HG03565 (cell line): ENCODE results near the gene LDLRAP1.

Experiments
- ATAC-seq: cut with Tn5 transposase; IDR thresholded peaks from one replicate; pipeline ENCODE4 v1.9.1; 2021; ENCODE audit warnings: mild to moderate bottlenecking, moderate library complexity; ENCODE audit not compliant: unreplicated experiment

The LDLRAP1 gene

GRCh38 chr1:25541889-25542658, 1.3 kb upstream of the LDLRAP1 start:
- no peak for ATAC-seq

DNA sequence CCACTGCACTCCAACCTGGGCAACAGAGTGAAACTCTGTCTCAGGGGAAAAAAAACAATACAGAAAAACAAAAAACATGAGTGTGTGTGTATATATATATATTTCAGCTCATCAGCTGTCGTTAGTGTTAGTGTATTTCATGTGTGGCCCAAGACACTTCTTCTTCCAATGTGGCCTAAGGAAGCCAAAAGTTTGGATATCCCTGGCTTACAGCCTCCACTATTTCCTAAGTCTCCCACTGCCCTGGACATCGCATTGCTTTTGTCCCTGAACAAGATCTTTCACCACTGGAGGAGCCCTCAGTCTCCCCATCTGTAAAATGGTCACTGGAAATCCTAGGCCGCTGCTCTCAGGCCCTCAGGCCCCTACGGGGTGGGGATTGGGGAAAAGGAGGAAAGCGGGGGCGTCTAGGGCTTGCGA, 391 bp upstream of the LDLRAP1 start:
- no peak for ATAC-seq

DNA sequence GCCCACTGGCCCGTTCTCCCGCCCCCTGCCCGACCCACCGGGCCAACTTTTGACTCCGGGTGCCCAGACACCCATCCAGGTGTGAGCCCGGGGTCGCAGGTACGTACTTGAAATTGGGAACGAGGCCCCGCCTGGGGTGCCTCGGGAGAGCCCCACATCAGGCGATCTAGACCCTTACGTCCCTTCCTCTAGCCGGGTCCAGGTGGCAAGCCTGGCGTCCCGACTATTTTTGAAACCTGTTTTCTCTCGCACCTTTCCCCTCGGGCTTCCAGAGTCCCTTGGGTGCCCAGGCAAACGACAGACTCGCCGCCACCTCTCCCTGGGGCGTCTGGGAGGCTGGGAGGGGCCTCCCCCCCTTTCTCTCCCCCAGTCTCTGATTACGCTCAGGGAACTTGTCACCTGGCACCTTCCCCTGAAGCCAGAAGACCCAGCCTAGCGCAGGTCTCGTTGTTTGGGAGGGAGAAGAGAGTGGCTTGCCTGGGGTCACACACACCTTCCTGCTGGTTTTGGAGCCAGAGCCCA, 898 bp downstream of the LDLRAP1 start:
- no peak for ATAC-seq

GRCh38 chr1:25544819-25545218, 1.4 kb downstream of the LDLRAP1 start:
- ATAC-seq = no peak

GRCh38 chr1:25545767-25546166, 2.4 kb downstream of the LDLRAP1 start:
- ATAC-seq = no peak

DNA sequence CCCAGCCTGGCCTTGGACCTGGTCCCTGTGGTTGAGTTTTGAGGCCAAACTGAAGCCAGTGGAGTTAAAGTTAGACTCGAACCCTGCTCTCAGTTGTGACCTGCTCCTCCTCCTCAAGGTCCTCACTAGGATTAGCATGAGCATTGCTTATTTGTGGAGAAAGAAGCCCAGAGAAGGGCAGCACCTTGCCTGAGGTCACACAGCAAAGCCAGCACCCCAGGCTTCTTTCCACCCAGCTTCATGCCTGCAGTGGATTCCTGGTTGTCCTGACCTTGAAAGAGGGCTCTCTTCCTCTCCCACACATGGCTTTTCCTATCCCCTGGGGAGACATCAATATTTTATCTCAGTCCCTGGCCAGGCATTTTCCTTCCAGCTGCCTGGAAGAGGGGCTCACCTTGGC, 2.8 kb downstream of the LDLRAP1 start:
- no peak for ATAC-seq

DNA sequence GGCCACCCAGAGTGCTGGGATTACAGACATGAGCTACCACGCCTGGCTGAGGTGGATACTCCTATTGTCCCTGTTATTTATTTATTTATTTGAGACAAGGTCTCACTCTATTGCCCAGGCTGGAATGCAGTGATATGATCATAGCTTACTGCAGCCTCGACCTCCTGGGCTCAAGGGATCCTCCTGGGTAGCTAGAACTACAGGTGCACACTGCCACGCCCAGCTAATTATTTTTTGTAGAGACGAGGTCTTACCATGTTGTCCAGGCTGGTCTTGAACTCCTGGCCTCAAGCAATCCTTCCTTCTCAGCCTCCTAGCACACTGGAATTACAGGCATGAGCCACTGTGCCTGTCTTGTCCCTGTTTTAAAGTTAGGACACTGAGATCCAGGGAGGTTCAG, 5.2 kb downstream of the LDLRAP1 start:
- no peak for ATAC-seq

DNA sequence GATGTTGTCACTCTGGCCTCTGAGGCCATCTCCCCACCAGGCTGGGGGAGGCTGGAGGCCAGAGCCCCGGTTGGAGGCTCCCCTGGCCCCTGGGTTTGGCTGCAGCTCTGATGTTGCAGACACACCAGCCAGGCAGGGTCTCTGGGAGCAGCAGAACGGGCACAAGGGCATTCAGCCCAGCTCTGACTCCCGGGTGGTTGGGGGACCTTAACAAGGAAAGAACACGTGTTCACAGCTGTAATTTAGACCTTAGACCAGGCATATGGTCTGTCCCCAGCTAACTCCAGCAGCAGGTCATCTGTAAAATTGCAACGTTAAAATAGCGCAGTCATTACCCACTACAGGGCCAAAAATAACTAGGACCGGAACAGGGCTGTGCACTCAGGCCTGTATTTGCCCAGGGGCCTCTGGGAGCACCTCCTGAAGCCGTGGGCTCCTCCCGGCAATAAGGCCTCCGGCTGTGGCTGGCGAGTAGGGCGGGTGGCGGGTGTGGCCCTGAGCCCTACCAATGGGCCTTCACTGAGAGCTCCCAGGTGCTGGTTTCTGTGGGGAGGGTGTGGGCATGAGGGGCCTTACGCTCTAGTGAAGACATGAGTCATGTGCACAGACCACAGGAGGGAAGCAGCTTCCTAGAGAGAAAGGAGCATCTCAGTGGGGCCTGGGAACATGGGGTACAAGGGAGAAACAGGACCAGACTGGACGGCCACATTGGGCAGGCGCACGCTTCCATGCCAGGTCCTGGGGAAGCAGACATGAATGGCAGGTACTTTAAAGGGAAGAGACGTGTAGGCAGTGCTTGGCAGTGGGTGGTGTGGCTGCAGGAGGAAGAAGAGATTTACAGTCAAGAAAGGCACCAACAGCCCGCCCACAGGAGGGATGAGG, 6.1 kb downstream of the LDLRAP1 start:
- ATAC-seq = peak; percentile 79

GRCh38 chr1:25550155-25550506, 6.7 kb downstream of the LDLRAP1 start:
- ATAC-seq = no peak

DNA sequence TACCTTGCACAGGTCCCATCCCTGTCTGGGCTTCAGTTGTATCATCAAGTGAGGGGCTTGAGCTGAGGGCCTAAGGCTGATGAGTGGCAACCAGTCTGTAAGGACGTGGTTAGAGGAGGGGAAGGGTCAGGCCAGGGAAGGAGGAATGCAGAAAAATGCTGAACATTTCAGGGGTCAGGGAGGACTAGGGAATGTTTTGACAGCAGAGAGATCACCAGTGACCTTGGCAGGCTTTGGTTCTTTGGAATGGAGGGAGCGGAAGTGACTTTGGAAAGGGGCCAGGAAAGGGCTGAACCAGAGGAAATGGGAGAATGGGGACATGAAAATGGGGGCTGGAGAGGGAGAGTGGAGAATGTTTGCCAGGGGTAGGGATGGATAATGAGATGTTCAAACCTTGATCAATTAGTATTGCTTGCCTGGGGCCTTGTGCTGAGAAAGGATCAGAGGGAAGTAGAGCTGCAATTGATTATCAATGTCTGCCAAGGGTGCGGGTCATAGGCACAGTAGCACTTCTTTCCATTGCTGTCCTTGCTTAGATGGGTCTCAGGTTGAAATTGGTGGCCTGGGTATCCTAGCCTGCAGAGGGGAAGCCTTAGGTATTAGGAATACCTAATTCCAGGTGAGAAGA, 7.4 kb downstream of the LDLRAP1 start:
- ATAC-seq = no peak

DNA sequence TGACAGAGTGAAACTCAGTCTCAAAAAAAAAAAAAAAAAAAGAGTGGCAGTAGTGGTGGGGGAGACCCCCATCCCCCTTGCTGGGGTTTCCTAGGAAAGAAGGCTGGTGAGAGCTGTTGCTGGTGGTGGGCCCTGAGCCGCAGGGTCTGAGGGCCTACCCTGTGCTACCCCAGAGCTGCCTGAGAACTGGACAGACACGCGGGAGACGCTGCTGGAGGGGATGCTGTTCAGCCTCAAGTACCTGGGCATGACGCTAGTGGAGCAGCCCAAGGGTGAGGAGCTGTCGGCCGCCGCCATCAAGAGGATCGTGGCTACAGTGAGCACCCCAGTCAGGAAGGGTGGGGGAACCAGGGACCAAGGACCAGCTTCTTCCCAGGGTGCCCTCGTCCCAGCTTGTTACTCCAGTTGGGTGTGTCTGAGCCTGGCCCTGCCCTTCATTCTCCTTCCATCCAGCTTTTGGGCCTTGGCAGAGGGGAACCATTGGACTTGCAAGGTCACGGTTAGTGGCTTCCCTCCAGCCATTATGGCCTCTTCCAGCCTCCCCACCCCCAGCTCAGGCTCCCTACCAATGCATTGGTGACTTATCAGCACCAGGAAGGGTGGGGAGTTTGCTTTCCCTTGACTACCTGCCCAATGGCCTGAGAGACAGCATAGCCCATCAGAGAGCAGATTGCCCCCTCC, 10.5 kb downstream of the LDLRAP1 start:
- ATAC-seq = no peak

GRCh38 chr1:25554430-25554780, 11.0 kb downstream of the LDLRAP1 start:
- ATAC-seq = no peak

DNA sequence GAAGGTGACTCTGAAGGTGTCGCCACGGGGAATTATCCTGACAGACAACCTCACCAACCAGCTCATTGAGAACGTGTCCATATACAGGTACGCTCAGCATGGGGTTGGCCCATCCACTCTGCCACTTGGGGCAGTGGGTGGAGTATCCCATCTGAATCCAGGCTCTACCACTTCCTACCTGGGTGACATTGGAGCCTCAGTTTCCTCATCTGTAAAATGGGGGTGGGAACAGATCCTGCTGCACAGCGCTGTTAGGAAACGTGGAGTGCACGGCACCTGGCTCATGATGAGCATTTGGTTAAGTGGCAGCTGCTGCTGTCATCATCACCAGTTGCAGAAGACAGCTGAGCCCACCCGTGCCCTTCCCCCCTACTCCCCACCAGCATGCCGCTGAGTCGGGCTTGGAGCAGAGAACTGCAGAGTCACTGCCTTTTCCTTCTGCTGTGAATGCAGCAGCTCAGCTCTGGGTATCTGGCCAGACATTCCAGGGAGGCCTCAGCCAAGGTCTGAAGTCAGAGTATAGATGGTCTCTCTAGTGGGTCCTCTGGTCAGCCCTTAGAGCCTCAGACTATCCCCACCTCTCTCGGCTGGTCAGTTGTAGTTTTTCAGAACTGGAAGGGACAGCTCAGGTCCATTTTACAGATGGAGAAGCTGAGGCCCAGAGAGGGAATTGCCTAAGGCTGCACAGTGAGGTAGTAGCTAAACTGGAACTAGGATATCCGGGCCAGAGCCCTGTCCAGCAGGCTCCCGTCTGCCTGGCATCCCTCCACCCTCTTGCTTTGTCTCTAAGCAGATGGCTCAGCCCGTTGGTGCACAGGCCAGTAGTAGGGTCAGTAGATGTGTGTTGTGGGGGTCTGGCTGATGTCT, 11.7 kb downstream of the LDLRAP1 start:
- no peak for ATAC-seq

GRCh38 chr1:25555753-25556092, 12.3 kb downstream of the LDLRAP1 start:
- ATAC-seq = no peak

GRCh38 chr1:25556132-25556670, 12.8 kb downstream of the LDLRAP1 start:
- ATAC-seq = no peak

GRCh38 chr1:25556791-25557476, 13.5 kb downstream of the LDLRAP1 start:
- ATAC-seq = no peak

- ATAC-seq = no peak
Measured at GRCh38 chr1:25557543-25557942, 14.1 kb downstream of the LDLRAP1 start.

DNA sequence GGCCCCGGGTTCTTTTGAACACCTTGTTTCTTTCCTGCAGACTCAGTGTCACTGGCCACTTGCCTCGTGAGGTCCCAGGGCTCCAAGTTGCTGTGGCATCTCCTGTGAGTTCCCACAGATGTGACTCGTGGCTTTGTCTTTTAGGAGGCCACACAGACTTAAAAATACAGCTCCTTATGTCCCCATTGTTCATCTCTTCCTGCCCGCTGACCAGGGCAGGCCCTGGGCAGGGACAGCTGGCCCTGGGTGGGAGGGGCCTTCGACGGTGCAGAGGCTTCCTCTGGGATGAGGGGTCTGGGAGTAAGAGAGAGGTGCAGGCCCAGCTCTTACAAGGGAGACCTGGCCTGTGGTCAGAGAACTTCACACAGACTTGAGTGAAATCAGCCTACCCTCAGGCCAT, 15.6 kb downstream of the LDLRAP1 start:
- no peak for ATAC-seq

DNA sequence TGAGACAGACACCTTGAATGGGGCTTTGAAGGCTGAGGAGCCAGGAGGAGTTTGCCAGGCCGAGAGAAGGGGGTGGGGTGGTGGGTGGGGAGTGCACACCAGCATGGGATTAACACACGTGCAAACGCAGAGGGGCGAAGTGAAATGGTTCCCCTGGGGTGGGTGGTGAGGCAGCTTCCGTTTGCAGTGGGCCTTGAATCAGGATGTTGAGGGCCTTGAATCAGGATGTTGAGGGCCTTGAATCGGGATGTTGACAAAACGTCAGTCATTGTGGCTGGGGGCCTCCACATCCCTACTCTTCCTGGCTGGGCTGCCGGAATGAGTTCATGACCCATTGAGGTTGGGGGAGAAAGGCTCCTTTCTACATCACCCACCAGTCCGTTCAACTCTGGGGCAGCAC, 16.6 kb downstream of the LDLRAP1 start:
- no peak for ATAC-seq
